NCI-H2029 (cell line): ENCODE results near the gene NACA.
"Not testable (repeated sequence)": the region's sequence is repeated elsewhere in the genome, so short reads cannot be mapped to it uniquely, and the experiment has no call there.

ENCODE experiments used
- DNase-seq: peaks from one replicate; lab custom pipeline; 2025; lab: John Stamatoyannopoulos, UW

The NACA gene

DNA sequence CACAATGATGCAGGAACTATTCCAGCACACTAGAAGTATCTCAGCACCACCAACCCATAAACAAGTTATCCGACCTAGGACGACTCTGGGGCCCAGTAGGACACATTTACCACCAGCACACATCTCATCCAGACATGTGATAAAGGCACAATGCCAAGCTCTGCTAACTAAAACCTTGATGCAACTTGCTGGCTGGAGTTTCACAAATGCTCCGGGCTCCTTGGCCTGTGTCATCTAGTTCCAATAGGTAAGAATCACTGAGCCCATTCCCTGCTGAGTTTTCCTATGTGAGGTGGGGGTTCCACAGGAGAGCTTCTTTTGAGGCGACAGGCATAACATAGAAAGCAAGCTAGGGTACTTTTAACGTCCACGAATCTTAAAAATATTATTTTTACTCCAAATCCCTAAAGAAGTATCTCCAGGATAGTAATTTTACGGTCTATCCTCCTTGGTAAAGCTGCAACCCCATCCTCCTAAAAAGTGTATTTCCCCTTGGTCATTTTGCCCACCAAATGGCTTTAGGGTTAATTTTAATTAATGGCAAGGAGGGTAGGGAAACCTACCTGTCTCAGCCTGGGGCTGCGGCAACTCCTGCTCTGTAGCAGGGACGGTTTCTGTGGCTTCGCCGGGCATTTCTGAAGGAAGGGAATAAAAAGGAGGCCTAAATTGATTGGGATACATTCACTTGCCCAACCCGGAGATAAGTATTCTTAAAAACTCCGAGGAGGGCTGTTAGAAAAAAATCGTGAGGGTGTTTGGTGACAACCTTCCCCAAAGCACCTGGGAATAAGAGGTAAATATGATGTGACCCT is 1.0 kb downstream of the NACA start:
- peak; percentile 20 for DNase-seq

DNA sequence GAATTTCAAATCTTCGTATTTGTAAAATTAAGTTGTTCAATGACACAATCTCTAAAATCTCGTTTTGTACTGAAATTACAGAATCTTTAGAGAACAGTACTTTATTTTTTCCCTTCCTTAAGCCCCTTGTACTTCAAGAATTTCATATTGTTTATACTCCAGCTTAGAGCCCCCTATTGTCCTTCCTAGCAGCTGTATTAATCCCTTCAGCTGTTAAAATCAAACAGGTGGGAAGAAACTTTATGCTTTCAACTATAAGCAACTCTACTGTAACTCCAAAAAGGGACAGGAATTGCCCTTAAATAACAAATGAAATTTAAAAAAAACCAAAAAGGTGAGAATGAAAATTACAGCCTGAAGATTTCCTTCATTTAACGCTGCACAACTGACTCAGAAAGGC is 1.7 kb downstream of the NACA start:
- DNase-seq: no peak

DNA sequence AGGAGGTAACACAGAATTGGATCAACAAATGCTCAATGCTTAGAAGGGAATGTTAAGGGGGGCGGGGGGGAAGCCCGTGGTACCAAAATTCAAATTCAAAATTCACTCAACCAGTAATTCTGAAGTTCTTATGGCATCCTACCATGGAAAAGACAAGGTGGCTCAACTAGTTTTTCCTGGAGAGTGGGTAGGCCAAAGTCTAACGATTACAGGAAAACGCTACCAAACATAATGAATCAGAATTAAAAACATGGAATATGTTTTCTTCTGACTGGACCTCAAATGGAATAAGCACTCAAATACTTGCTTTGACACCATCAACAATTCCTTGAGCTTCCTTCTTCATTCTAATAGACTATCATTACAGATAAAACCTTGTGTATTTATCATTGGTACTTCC is 2.3 kb downstream of the NACA start:
- DNase-seq: no peak

DNA sequence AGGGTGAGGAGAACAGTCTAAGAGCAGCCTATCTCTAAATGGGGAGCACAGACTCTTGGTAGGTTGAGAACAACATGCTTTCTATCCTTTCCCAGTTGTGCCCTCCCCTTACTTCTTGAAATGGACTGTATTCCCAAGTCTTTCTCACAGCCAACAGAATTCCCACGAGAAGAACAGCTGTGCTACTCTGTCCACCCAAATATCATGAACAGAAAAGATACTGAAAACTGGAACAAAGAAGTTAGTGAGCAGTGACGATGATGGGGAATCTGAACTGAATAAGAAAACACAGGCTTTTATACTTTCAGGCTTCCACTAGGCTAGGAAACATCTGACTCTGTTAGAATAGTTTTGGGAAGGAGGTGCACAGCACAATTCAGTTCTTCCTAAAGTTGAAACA is 3.4 kb downstream of the NACA start:
- DNase-seq: no peak

DNA sequence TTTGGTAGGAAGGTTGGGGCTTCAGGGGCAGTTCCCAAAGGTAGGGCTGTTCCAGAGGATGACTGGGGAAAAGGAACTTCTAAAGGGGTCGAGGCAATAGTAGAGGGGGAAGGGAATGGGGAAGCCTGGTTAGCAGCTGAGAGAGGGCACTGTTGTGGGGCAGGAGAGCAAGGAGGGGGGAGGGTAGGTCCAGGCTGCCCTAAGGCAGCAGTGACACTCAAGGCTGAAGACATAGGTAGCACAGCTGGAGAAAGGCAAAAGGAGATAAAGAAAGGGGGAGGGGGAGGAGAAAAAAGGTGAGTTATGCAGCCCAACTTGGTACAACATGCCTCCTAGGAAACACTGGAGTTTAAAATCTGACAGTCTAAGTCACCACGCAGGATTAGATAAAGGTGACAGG is 3.9 kb downstream of the NACA start:
- DNase-seq: no peak

DNA sequence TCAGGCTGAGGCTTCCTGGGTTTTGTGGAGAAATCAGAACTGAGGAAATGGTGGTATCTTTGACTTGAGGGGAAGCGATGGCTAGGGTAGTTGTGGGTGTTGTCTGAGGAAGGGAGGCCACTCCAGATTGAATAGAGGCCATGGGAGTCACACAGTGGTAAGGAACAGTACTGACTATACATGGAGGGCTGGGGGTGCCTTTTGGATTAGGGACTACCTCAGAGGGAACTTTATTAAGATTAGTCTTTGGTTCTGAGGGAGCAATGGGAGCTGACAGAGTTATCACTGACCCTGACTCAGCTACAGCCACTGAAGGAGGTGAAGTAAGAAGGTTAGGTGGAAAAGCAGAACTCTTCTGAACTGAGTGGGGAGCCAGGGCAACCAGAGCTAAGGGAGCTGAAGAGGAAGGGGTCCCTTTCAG is 4.4 kb downstream of the NACA start:
- no peak for DNase-seq

DNA sequence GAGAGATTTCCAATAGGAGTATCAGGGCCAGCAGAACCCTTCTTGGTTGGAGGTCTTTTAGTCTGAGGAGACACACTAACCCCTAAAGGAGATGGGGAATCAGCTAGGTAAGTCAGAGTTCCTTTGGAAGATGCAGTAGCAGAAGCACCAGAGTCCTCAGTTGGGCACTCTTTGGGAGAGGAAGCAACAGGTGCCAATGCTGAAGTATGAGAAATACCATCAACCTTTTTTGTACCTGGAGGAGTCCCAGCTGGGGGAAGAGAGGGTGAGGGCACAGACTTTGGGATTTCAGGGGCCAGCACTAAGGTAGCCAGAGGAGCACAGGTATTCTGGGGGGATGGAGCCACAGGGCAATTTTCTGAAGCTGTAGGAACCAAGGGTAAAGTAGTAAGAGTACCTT is 6.0 kb downstream of the NACA start:
- DNase-seq: no peak

DNA sequence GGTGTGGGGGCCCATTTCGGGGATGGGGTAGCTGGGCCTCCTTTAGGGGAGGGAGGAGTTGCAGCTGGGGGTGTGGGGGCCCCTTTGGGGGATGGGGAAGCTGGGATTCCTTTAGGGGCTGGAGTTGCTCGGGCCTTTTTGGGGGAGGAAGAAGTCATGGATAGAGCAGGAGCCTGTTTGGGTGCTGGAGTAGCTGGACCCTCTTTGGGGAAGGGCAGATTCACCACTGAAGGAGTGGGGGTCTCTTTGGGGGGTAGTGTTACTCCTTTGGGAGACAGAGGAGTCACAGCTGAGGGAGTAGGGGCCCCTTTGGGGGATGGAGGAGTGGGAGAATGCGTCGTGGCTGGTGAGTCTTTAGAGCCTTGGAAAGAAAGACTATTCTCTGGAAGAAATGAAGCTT is 6.5 kb downstream of the NACA start:
- no peak for DNase-seq

DNA sequence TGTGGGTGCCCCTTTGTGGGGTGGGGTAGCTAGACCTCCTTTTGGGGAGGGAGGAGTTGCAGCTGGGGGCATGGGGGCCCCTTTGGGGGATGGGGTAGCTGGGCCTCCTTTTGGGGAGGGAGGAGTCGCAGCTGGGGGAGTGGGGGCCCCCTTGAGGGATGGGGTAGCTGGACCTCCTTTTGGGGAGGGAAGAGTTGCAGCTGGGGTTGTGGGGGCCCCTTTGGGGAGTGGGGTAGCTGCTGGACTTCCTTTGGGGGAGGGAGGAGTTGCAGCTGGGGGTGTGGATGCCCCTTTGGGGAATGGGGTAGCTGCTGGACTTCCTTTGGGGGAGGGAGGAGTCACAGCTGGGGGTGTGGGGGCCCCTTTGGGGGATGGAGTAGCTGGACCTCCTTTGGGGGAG is 7.0 kb downstream of the NACA start:
- DNase-seq: no peak

DNA sequence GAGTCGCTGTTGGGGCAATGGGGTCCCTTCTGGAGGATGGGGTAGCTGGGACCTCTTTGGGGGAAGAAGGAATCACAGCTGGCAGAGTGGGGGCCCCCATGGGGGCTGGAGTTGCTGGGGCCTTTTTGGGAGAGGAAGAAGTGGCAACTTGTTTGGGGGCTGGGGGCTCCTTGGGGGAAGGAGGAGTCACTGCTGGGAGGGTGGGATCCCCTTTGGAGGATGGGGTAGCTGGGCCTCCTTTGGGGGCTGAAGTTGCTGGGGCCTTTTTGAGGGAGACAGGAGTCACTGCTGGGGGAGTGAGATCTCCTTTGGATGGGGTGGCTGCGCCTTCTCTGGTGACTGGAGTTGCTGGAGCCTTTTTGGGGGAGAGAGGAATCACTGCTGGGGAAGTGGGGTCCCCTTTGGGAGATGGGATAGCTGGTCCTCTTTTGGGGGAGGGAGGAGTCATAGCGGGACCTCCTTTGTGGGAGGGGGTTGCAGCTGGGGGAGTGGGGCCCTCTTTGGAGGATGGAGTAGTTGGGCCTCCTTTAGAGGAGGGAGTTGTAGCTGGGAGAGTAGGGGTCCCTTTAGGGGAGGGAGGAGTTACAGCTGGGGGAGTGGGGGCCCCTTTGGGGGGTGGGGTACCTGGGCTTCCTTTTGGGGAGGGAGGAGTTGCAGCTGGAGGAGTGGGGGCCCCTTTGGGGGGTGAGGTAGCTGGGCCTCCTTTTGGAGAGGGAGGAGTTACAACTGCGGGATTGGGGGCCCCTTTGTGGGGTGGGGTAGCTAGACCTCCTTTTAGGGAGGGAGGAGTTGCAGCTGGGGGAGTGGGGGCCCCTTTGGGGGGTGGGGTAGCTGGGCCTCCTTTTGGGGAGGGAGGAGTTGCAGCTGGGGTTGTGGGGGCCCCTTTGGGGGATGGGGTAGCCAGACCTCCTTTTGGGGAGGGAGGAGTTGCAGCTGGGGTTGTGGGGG is 7.9 kb downstream of the NACA start:
- DNase-seq: no peak

DNA sequence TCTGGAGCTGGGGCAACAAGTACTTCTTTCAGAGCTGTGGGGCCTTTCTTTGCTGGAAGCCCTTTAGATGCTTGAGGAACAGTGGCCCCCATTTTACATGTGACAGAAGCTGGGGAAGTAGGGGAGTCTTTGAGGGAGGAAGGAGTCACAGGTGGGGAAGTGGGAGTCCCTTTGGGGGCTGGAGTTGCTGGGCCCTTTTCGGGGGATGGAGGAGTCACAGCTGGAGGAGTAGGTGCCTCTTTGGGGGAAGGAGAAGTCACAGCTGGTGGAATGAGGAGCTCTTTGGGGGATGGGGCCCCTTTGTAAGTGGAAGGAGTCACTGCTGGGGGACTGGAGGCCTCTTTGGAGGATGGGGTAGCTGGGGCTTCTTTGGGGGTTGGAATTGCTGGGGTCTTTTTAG is 8.6 kb downstream of the NACA start:
- DNase-seq: no peak

DNA sequence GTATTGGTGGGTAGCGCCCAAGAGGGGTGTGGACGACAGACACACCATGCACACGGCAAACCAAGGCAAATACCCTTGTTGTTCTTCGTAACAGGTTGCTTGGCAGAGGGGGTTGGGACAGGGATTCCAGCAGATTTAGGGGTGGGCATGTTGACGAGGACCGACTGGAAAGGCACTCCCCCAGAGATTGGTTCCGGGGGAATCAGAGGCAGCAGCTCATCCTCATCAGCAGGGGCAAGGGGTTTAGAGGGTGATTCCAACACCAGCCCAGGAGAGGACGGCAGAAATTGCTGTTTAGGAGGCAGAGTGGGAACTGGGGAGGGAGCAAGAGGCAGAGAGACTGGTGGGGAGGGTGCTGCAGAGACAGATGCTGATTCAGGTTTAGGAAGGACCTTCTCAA is 9.3 kb downstream of the NACA start:
- no peak for DNase-seq

DNA sequence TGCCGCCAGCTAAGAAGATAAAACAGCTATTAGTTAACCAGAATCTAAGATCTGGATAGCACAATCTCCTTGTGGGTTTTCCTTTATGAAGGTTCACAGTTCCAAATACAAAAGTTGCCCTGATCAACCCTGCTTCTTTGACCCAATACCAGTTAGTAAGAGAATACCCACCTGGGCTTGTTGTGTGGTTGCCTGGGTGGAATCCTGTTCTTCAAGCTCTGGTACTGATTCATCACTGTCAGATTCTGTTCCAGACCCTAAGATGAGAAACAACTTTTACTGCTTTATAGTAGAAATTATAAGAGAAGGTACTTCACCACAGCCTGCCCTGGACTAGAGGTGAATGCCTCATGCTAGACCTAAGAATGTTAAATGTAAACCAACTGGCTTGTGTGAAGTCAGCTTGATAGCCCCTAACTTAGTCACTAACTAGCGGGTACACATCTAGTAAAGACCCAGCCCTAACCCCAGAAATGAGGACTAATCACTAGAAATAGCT is 10.6 kb downstream of the NACA start:
- DNase-seq: no peak

DNA sequence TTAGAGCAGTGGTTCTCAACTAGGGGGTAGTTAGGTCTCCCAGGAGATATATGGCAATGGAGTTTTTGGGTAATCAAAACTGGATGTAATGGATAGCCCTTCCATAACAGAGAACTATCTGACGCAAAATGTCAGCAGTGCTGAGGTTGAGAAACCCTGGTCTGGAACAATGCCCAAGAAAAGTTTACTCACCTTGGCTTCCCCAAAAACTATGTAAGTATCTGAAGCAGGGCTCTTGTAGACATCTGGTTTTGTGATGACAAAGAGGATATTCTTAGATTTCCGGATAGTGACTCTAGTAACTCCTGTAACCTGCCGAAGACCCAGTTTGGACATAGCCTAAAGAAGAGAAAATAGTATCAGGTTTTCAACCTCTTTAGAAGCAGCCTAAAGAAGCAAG is 11.8 kb downstream of the NACA start:
- DNase-seq: no peak

DNA sequence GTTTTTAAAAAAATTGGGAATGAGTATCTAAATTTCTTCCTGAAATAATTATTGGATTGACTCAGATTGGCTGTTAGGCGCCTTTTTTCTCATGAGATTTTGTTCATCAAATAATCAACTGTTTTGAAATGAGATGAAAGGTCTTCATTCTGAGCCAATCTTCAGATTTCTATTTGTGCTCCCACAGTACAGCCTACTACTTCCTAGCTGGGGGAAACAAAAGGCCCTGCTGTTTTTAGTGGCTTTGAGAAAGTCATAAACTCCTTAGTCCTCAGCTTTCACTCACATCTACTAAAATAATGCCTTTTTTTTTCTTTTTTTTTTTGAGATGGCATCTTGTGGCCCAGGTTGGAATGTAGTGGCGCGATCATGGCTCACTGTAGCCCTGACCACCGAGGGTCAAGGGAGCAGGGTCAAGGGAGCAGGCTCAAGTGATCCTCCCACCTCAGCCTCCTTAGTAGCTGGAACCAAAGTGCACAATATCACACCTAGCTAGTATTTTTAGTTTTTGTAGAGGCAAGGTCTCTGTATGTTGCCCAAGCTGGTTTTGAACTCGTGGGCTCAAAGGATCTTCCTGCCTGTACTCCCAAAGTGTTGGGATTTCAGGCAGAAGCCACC is 15.2 kb downstream of the NACA start:
- no peak for DNase-seq

DNA sequence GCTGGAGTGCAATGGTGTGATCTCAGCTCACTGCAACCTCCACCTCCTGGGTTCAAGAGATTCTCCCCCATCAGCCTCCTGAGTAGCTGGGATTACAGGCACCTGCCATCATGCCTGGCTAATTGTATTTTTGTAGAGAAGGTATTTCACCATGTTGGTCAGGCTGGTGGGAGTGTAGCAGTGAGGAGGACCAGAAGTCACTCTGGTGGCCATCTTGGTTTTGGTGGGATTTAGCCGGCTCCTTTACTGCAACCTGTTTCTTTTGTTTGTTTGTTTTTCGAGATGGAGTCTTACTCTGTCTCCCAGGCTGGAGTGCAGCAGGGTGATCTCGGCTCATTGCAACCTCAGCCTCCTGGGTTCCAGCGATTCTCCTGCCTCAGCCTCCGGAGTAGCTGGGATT is 20.6 kb downstream of the NACA start:
- DNase-seq: not testable (repeated sequence)

DNA sequence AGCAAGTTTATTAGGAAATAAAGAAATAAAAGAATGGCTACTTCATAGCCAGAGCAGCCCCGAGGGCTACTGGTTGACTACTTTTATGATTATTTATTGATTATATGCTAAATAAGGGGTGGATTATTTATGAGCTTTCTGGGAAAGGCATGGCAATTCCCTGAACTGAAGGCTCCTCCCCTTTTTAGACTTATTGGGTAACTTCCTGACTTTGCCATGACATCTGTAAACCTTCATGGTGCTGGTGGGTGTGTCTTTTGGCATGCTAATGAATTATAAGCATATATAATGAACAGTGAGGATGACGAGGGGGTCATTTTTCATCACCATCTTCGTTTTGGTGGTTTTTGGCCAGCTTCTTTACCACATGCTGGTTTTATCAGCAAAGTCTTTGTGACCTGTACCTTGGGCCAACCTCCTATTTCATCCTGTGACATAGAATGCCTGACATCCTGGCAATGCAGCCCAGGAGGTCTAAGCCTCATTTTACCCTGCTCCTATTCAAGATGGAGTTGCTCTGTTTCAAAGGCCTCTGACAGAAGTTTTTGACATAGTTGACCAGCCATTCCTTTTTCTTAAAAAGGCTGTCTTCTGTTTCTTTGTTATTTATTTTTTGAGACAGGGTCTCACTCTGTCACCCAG is 26.0 kb downstream of the NACA start:
- no peak for DNase-seq

DNA sequence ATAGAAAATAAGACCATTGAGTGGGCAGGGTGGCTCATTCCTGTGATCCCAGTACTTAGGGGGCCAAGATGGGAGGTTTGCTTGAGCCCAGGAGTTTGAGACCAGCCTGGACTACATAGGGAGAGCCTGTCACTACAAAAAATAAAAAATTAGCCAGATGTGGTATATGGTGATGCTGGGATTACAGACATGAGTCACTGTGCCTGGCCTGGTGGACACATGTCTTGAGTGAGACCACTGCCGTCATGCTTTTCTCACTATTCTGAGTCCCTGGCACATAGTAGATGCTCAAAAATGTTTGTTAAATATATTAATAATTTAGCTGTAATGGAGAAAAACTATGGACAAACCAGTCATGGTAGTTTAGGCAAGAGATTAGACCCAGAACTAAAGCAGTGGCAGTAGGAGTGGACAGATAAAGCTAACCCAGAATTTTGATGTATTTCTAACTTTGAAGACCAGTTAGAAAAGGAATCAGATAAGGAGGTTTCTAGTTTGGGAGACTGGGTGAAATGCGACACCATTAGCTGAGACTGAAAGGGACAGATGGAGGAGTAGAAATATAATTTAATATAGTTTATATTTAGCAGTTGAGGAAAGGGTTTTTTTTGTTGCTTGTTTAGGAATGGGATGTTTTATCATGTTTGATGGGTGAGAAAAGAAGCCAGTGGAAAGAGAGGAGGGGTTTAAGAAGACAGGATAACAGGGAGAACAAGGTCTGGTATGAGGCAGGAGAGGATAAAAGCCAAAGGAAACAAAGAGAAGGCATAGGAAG is 29.6 kb downstream of the NACA start:
- no peak for DNase-seq

DNA sequence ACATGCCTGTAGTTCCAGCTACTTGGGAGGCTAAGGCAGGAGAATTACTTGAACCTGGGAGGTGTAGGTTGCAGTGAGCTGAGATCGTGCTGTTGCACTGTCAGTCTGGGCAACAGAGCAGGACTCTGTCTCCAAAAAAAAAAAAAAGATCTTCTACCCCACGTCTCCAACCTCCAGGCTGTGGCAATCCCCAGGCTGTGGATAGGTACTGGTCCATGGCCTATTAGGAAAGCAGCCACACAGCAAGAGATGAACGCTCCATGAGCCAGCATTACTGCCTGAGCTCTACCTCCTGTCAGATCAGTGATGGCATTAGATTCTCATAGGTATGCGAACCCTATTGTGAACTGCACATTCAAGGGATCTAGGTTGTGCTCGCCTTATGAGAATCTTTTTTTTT is 30.9 kb downstream of the NACA start:
- DNase-seq: no peak

DNA sequence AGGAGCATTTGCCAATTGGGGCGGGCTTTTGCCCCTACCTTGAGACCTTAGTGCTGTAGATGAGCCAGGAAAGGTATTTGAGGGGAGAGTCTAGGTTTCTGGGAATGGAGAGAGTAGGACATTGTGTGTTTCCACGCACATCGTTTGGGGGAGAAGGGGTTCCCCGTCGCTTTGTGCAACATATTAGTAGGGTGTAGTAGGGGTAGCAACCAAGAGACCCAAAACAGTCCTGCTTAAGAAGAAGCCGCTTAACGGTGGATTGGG is 36.3 kb downstream of the NACA start:
- DNase-seq: no peak

DNA sequence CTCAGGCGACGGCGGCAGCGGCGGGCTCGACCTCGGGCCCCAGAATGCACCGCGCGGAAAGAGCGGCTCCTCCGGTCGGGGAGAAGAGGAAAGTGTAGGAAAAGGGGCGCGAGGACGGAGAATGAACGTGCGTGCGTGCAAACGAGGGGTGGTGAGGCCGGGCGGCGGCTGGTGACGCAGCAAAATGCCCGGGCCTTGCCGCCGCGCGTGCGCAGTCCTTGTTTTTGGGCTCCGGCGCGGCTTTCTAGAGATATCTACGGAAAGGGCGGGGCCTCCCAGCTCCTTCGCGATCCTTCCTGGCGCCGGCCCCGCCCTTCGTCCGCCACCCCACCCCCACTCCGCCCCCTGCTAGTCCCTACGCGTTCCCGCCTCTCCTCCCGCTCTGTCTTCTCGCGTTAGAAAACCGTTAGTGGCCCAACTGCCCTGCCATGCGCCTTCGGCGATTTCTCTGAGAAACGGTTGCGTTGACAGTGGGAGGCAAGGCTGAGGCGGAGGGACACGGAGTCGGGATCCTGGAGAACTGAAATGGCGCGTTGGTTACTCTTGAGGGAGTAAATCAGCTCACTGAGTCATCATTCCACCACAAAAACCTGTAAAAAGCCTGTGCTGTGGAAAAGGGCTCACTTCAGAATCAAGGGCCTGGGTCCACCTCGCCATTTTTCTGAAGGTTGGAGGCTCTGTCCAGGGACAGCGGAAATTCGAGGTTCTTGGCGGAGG is 36.8 kb downstream of the NACA start, which contains the start of gene PTGES3:
Gene PTGES3, minus strand, starts transcription at position 156 of the 717 bp plus-strand sequence. CDS start 285 bp downstream, outside the sequence.
- peak; percentile 98 for DNase-seq
